Gastroesophageal sphincter (tissue), 4 donors: ENCODE data around the gene TAF9B. TPM values are rescaled to one million over a fixed set of nuclear protein-coding genes. Genes with fewer than 3 reads are reported as not detected.
A peak's percentile ranks its signal among the peaks of the same experiment; 100 is the strongest.
"Not testable (repeated sequence)": the region's sequence is repeated elsewhere in the genome, so short reads cannot be mapped to it uniquely, and the experiment has no call there.

Source experiments
- ATAC-seq: fragments of 150-250 bp; one replicate; pipeline ENCODE4 v1.9.1; 2016; ENCODE audit warnings: mild to moderate bottlenecking, moderate library complexity
- H3K27ac ChIP-seq, 4 donors: fragments of 200-600 bp; sonication (generic) in 3 of 4; 1 replicate in 3 of 4; 2 replicates in 1 of 4; pipeline ENCODE4 v1.5.1; 2016 to 2019
- H3K27me3 ChIP-seq: fragments of 200-600 bp; sonication (generic); one replicate; pipeline ENCODE4 v1.5.1; 2019
- H3K36me3 ChIP-seq, 2 donors: fragments of 200-600 bp; sonication (generic); one replicate each; pipeline ENCODE4 v1.5.1; 2019; ENCODE audit warnings: control low read depth in 1 of 2
- H3K4me1 ChIP-seq, 3 donors: fragments of 200-600 bp; sonication (generic); 1 replicate in 2 of 3; 2 replicates in 1 of 3; pipeline ENCODE4 v1.5.1; 2016 to 2019; ENCODE audit warnings: control low read depth in 2 of 3
- H3K4me3 ChIP-seq, 2 donors: fragments of 200-600 bp; sonication (generic); one replicate each; pipeline ENCODE4 v1.5.1; 2019; ENCODE audit warnings: mild to moderate bottlenecking in 1 of 2, moderate library complexity in 1 of 2
- H3K9me3 ChIP-seq, 3 donors: fragments of 200-600 bp; sonication (generic); one replicate each; pipeline ENCODE4 v1.5.1; 2017 to 2019; ENCODE audit warnings: control low read depth in 2 of 3
- EP300 ChIP-seq: sonication (generic); formaldehyde crosslinking; IDR thresholded peaks from one replicate; pipeline ENCODE4 v1.6.1; 2017; ENCODE audit warnings: antibody characterized with exemption, mild to moderate bottlenecking
- POLR2A ChIP-seq, 2 donors: fragments of 450-650 bp; IDR thresholded peaks; one replicate each; pipeline ENCODE4 v1.6.1; 2017; ENCODE audit warnings: antibody characterized with exemption in 2 of 2, mild to moderate bottlenecking in 2 of 2, moderate library complexity in 1 of 2
- POLR2AphosphoS5 ChIP-seq: sonication (generic); formaldehyde crosslinking; IDR thresholded peaks from one replicate; pipeline ENCODE4 v1.6.1; 2017; ENCODE audit warnings: antibody characterized with exemption
- WGBS, 2 donors: methylation state at CpG; one replicate each; pipeline ENCODE4 v1.1.5; 2018; ENCODE audit warnings: low coverage in 1 of 2; 5-methylcytosine and 5-hydroxymethylcytosine counted together
- total RNA-seq, 4 donors: library from RNA; depleted of rRNA; stranded (reverse); fragments of >200 nt; gene quantifications; one replicate each; pipeline ENCODE4 v1.1.0, GENCODE V29; 2016
- TF ChIP-seq, protein P1 (sequence below), 4 experiments: fragments of 200-600 bp in 2 of 4; fragments of 450-650 bp in 2 of 4; sonication (generic) in 1 of 4; IDR thresholded peaks; one replicate each; pipeline ENCODE4 v1.5.1; 2017 to 2019; ENCODE audit warnings: antibody characterized with exemption in 4 of 4, mild to moderate bottlenecking in 2 of 4, moderate library complexity in 2 of 4

Gene TAF9B, protein sequence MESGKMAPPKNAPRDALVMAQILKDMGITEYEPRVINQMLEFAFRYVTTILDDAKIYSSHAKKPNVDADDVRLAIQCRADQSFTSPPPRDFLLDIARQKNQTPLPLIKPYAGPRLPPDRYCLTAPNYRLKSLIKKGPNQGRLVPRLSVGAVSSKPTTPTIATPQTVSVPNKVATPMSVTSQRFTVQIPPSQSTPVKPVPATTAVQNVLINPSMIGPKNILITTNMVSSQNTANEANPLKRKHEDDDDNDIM
- total RNA-seq: 100 to 1,000 TPM in 1 of 4 donors, 10 to 100 TPM in 3; 47.3 to 101 (median 62.5) TPM

DNA sequence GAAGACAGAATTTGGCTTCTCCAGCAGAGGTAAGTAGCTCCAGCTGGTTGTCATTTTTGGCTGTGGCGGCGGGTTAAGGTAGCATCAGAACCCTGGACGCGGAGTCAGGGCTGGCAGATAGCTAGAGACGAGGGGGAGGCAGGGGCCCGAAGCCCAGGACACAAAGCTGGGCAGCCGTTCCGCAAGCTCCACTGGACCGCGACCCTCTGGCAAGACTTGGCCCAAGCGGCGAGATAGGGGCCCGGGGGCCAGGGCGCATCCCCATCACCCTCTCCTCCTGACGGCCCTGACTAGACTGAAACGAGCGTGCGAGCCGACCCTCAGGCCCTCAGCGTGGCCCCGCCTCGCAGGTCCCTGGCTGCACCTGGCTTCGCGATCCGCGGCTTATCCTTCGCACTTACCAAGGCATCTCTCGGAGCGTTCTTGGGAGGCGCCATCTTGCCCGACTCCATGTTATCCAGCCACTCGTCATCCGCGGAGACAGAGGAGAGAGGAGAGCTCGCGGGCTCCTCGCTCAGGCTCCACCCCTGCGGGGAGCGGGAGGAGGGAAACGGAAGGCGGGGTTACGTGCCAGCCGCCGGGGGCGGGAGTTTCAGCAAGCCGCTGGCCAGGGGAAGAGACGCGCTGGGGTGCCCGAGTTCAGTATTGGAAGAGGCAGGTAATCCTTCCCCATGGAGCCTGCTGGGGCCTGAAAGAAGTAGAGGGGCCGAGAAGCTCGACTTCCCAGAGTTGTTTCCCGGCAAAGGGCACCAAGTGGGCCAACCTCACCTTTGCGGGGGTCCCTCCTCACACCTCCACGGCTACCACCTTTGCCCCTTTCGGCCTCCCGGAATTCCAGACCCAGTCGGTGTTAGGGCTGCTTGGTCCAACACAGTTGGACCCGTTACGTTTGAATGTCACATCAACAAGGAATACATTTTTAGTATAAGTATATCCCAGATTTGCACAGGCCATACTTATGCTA, at the start of gene TAF9B:
TSS of gene TAF9B (minus strand) at position 491 of the 964 bp plus-strand sequence. CDS start at position 452, 39 bp downstream.
- Histone ChIP-seq H3K36me3 (no peaks in the 10 kb centered on the region), H3K4me1 (peaks cover 0 to 12% (median 0%) of the 10 kb centered on the region in 3 donors), H3K27ac (peak within 1 kb of the TSS; percentile 83 to 89 (median 88)), H3K9me3 (no peaks in the 10 kb centered on the region), H3K27me3 (no peaks in the 10 kb centered on the region), H3K4me3 (peak within 1 kb of the TSS; percentile 75 to 95)
- WGBS, 2 donors: 7 to 37% methylated on average over 3 to 8 of the region's 59 CpGs
- TF ChIP-seq POLR2AphosphoS5: peak; percentile 63
- TF ChIP-seq EP300: no peak
- TF ChIP-seq, protein P1, sequence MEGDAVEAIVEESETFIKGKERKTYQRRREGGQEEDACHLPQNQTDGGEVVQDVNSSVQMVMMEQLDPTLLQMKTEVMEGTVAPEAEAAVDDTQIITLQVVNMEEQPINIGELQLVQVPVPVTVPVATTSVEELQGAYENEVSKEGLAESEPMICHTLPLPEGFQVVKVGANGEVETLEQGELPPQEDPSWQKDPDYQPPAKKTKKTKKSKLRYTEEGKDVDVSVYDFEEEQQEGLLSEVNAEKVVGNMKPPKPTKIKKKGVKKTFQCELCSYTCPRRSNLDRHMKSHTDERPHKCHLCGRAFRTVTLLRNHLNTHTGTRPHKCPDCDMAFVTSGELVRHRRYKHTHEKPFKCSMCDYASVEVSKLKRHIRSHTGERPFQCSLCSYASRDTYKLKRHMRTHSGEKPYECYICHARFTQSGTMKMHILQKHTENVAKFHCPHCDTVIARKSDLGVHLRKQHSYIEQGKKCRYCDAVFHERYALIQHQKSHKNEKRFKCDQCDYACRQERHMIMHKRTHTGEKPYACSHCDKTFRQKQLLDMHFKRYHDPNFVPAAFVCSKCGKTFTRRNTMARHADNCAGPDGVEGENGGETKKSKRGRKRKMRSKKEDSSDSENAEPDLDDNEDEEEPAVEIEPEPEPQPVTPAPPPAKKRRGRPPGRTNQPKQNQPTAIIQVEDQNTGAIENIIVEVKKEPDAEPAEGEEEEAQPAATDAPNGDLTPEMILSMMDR (IDR thresholded peaks at IDR 0.05): peak in 1 of 4 experiments; percentile 14
- TF ChIP-seq POLR2A (IDR thresholded peaks at IDR 0.05): peak in 1 of 2 donors; percentile 28
- ATAC-seq: peak; percentile 97

- 100% methylated on average over 1 of the region's 7 CpGs; no CpG with 5 or more reads in 1 of the 2 donors for WGBS, 2 donors
- Histone ChIP-seq H3K36me3 (no peaks in the 10 kb centered on the region), H3K4me3 (no peak overlapping the region), H3K27me3 (no peaks in the 10 kb centered on the region), H3K4me1 (no peaks in the 10 kb centered on the region), H3K27ac (no peak overlapping the region), H3K9me3 (no peaks in the 10 kb centered on the region)
- ATAC-seq: no peak
- TF ChIP-seq POLR2A (IDR thresholded peaks at IDR 0.05) (no peak), POLR2AphosphoS5 (no peak), EP300 (no peak)
These were observed 43.4 kb upstream of the TAF9B start for GRCh38 chrX:78182881-78183280.

- no peaks in the 10 kb centered on the region for H3K36me3 ChIP-seq
- no peak overlapping the region for H3K4me3 ChIP-seq
- no peak for TF ChIP-seq EP300
- TF ChIP-seq, protein P1 (IDR thresholded peaks at IDR 0.05): no peak
- no peak for TF ChIP-seq POLR2A (IDR thresholded peaks at IDR 0.05)
- TF ChIP-seq POLR2AphosphoS5: no peak
- H3K9me3 ChIP-seq: no peaks in the 10 kb centered on the region
- no peaks in the 10 kb centered on the region for H3K4me1 ChIP-seq
- no peaks in the 10 kb centered on the region for H3K27me3 ChIP-seq
- H3K27ac ChIP-seq: no peak overlapping the region
- ATAC-seq: no peak
These were observed 41.9 kb upstream of the TAF9B start for GRCh38 chrX:78181307-78181706.

DNA sequence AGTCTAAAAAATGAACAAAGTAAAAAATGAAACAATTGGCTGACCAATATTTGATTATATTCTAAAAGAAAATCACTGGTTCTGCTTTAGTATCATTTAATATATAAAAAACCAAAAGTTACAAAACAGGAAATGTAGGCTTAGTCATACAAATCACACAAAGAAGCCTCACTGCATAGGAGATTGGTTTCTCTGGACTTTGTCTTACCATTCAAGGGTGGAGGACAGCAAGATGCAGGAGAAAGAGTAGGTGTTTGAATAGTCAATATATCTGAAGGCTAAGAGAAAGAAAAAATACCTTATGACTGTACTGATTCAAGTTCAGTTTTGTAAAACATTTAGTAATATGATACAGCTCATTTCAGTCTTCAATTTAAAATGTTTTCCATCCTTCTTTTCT, 28.6 kb upstream of the TAF9B start:
- no peak for ATAC-seq
- H3K27me3 ChIP-seq: no peaks in the 10 kb centered on the region
- no peaks in the 10 kb centered on the region for H3K36me3 ChIP-seq
- no peaks in the 10 kb centered on the region for H3K4me1 ChIP-seq
- no peak overlapping the region for H3K27ac ChIP-seq
- H3K9me3 ChIP-seq: no peaks in the 10 kb centered on the region
- TF ChIP-seq POLR2AphosphoS5 (no peak), POLR2A (IDR thresholded peaks at IDR 0.05) (no peak), EP300 (no peak)
- TF ChIP-seq, protein P1 (IDR thresholded peaks at IDR 0.05): no peak
- H3K4me3 ChIP-seq: no peak overlapping the region

DNA sequence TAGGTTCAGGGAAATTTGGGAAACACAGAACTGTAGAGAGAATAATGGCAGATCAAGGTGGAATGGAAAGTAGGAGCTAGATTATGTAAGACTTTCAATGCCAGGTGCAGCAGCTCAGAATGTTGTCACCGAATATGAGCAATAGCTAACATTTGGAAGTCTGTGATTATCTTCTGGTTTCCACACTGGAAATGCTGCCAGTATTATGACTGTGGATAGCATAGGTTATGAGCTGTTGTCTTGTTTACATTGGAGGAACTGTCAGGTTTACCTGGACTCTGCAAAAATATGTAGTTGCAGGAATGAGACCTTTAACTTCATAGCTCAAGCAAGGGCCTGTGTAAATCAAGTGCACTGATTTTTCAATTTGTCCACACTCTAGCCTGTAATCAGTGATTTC, 26.0 kb upstream of the TAF9B start:
- Histone ChIP-seq H3K27me3 (no peaks in the 10 kb centered on the region), H3K9me3 (no peaks in the 10 kb centered on the region), H3K36me3 (no peaks in the 10 kb centered on the region), H3K4me3 (no peak overlapping the region), H3K4me1 (no peaks in the 10 kb centered on the region), H3K27ac (no peak overlapping the region)
- TF ChIP-seq POLR2A (IDR thresholded peaks at IDR 0.05) (no peak), POLR2AphosphoS5 (no peak), EP300 (no peak)
- TF ChIP-seq, protein P1 (IDR thresholded peaks at IDR 0.05): no peak
- no peak for ATAC-seq
- WGBS, 2 donors: 57 to 86% methylated on average over 1 of the region's 1 CpG

GRCh38 chrX:78163175-78163574, 23.7 kb upstream of the TAF9B start:
- not testable (repeated sequence) for H3K4me1 ChIP-seq, H3K9me3 ChIP-seq, H3K27ac ChIP-seq, ATAC-seq, H3K4me3 ChIP-seq, H3K36me3 ChIP-seq, H3K27me3 ChIP-seq
- WGBS, 2 donors: 50 to 83% methylated on average over 1 to 2 of the region's 4 CpGs

DNA sequence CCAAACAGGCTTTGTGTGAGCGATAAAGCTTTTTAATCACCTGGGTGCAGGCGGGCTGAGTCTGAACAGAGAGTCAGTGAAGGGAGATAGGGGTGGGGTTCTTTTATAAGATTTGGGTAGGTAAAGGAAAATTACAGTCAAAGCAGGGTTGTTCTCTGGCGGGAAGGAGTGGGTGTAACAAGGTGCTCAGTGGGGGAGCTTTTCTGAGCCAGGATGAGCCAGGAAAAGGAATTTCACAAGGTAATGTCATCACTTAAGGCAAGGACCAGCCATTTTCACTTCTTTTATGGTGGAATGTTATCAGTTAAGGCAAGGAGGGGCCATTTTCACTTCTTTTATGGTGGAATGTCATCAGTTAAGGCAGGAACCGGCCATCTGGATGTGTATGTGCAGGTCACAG, 21.3 kb upstream of the TAF9B start:
- H3K4me1 ChIP-seq, ATAC-seq, H3K36me3 ChIP-seq, H3K27me3 ChIP-seq, H3K4me3 ChIP-seq, H3K9me3 ChIP-seq, H3K27ac ChIP-seq: not testable (repeated sequence)
- 66 to 83% methylated on average over 3 to 4 of the region's 4 CpGs for WGBS, 2 donors

GRCh38 chrX:78157846-78158245, 18.4 kb upstream of the TAF9B start:
- ATAC-seq, H3K27ac ChIP-seq, H3K9me3 ChIP-seq, H3K36me3 ChIP-seq, H3K27me3 ChIP-seq, H3K4me1 ChIP-seq, H3K4me3 ChIP-seq: not testable (repeated sequence)
- WGBS, 2 donors: no CpG with 5 or more reads among the region's 10 CpGs
